Liver (tissue), 9 donors: Measurements from ENCODE around the gene PKD1. TPM values are rescaled to one million over a fixed set of nuclear protein-coding genes. Genes with fewer than 3 reads are reported as not detected.

Experiments
- DNase-seq: peaks from one replicate; pipeline ENCODE4 v3.0.0-alpha.2; 2017; ENCODE audit warnings: low spot score
- H3K27ac ChIP-seq, 2 donors: one replicate each; pipeline ENCODE4 v1.7.0; 2013; ENCODE audit warnings: inconsistent platforms in 2 of 2, low read length in 2 of 2, control low read depth in 1 of 2, low read depth in 1 of 2, mild to moderate bottlenecking in 1 of 2
- H3K27me3 ChIP-seq, 4 donors: one replicate each; pipeline versions ENCODE4 v1.6.1 to v1.7.0; 2013; ENCODE audit warnings: low read length in 3 of 4, inconsistent platforms in 1 of 4, mild to moderate bottlenecking in 1 of 4, moderate library complexity in 1 of 4; ENCODE audit not compliant: control insufficient read depth in 4 of 4, insufficient read depth in 4 of 4
- H3K36me3 ChIP-seq, 4 donors: one replicate each; pipeline versions ENCODE4 v1.6.1 to v1.7.0; 2013; ENCODE audit warnings: low read length in 3 of 4, mild to moderate bottlenecking in 3 of 4, low read depth in 1 of 4, moderate library complexity in 1 of 4; ENCODE audit not compliant: control insufficient read depth in 4 of 4, insufficient read depth in 3 of 4
- H3K4me1 ChIP-seq, 4 donors: one replicate each; pipeline versions ENCODE4 v1.6.1 to v1.7.0; 2013; ENCODE audit warnings: low read length in 3 of 4, mild to moderate bottlenecking in 3 of 4, moderate library complexity in 1 of 4; ENCODE audit not compliant: control insufficient read depth in 4 of 4, insufficient read depth in 4 of 4
- H3K4me3 ChIP-seq, 3 donors: one replicate each; pipeline versions ENCODE4 v1.6.1 to v1.7.0; 2013; ENCODE audit warnings: low read length in 3 of 3, control low read depth in 1 of 3, low read depth in 1 of 3, mild to moderate bottlenecking in 1 of 3
- H3K9ac ChIP-seq, 2 donors: one replicate each; pipeline ENCODE4 v1.7.0; 2013; ENCODE audit warnings: low read length in 2 of 2, mild to moderate bottlenecking in 2 of 2, moderate library complexity in 2 of 2, control low read depth in 1 of 2, low read depth in 1 of 2
- H3K9me3 ChIP-seq, 4 donors: one replicate each; pipeline versions ENCODE4 v1.6.1 to v1.7.0; 2013; ENCODE audit warnings: low read length in 3 of 4; ENCODE audit not compliant: control insufficient read depth in 4 of 4
- EGR1 ChIP-seq, 2 donors: IDR thresholded peaks; 2 replicates each; pipeline ENCODE4 v1.6.1; 2016 to 2018; ENCODE audit warnings: antibody characterized with exemption in 2 of 2, low read depth in 2 of 2
- FOXA1 ChIP-seq: IDR thresholded peaks from 2 replicates; pipeline ENCODE4 v1.6.1; 2016; ENCODE audit warnings: antibody characterized with exemption
- FOXA2 ChIP-seq: IDR thresholded peaks from 2 replicates; pipeline ENCODE4 v1.6.1; 2016; ENCODE audit warnings: antibody characterized with exemption
- GABPA ChIP-seq, 2 donors: IDR thresholded peaks in 1 of 2; conservative IDR thresholded peaks in 1 of 2; 2 replicates each; pipeline ENCODE4 v1.6.1; 2016; ENCODE audit warnings: antibody characterized with exemption in 2 of 2, mild to moderate bottlenecking in 1 of 2, moderate library complexity in 1 of 2
- HNF4A ChIP-seq, 2 donors: conservative IDR thresholded peaks; 2 replicates each; pipeline ENCODE4 v1.6.1; 2016; ENCODE audit warnings: antibody characterized with exemption in 2 of 2, mild to moderate bottlenecking in 2 of 2
- HNF4G ChIP-seq: IDR thresholded peaks from 2 replicates; pipeline ENCODE4 v1.6.1; 2016; ENCODE audit warnings: antibody characterized with exemption
- JUND ChIP-seq, 2 donors: IDR thresholded peaks; 2 replicates each; pipeline ENCODE4 v1.6.1; 2016; ENCODE audit warnings: antibody characterized with exemption in 2 of 2
- NR2F2 ChIP-seq: IDR thresholded peaks from 2 replicates; pipeline ENCODE4 v1.6.1; 2016; ENCODE audit warnings: antibody characterized with exemption
- RAD21 ChIP-seq, 2 donors: IDR thresholded peaks; 2 replicates each; pipeline ENCODE4 v1.6.1; 2016; ENCODE audit warnings: antibody characterized with exemption in 2 of 2, mild to moderate bottlenecking in 2 of 2
- RXRA ChIP-seq, 2 donors: IDR thresholded peaks; 2 replicates each; pipeline ENCODE4 v1.6.1; 2017 to 2018; ENCODE audit warnings: antibody characterized with exemption in 2 of 2, mild to moderate bottlenecking in 1 of 2
- SP1 ChIP-seq: IDR thresholded peaks from 2 replicates; pipeline ENCODE4 v1.6.1; 2018; ENCODE audit warnings: antibody characterized with exemption, mild to moderate bottlenecking
- YY1 ChIP-seq: IDR thresholded peaks from 2 replicates; pipeline ENCODE4 v1.6.1; 2016; ENCODE audit warnings: antibody characterized with exemption, mild to moderate bottlenecking
- WGBS: extraction: QIAGEN DNeasy Blood & Tissue Kit; methylation state at CpG from one replicate; pipeline ENCODE4 v1.1.7; 2013; 5-methylcytosine and 5-hydroxymethylcytosine counted together
- polyA plus RNA-seq, 2 donors: library from polyadenylated mRNA; stranded (reverse) in 1 of 2; unstranded in 1 of 2; fragments of 200-250 nt in 1 of 2; fragments of >200 nt in 1 of 2; fragmentation: Nextera tagmentation in 1 of 2; extraction: Ambion mirVana in 1 of 2; gene quantifications; one replicate each; pipeline versions ENCODE4 v1.2.1 to v1.2.3, GENCODE V29; 2013 to 2015
- total RNA-seq, 2 donors: library from RNA; depleted of rRNA; stranded (reverse); fragments of >200 nt; gene quantifications; one replicate each; pipeline ENCODE4 v1.2.3, GENCODE V29; 2014
- TF ChIP-seq, protein P1 (sequence below): IDR thresholded peaks from 2 replicates; pipeline ENCODE4 v1.6.1; 2016; ENCODE audit warnings: antibody characterized with exemption
- TF ChIP-seq, protein P2 (sequence below): fragments of 150-350 bp; IDR thresholded peaks from 2 replicates; pipeline ENCODE4 v1.5.1; 2017; ENCODE audit warnings: improper control_type of control experiment, low read depth, low read length; ENCODE audit not compliant: missing input control
- TF ChIP-seq, protein P3 (sequence below): IDR thresholded peaks from 2 replicates; pipeline ENCODE4 v1.6.1; 2016; ENCODE audit warnings: antibody characterized with exemption
- TF ChIP-seq, protein P4 (sequence below): IDR thresholded peaks from 2 replicates; pipeline ENCODE4 v1.6.1; 2016; ENCODE audit warnings: antibody characterized with exemption
- TF ChIP-seq, protein P5 (sequence below): IDR thresholded peaks from 2 replicates; pipeline ENCODE4 v1.6.1; 2016; ENCODE audit warnings: antibody characterized with exemption, mild to moderate bottlenecking
- donor health status: healthy.
- donor health status: healthy.
- donor health status: healthy.
- donor health status: healthy.
- donor health status: healthy.

Gene PKD1
- total and polyA plus RNA-seq, 4 donors, result 8.0 to 58.4 (median 25.6) TPM

DNA sequence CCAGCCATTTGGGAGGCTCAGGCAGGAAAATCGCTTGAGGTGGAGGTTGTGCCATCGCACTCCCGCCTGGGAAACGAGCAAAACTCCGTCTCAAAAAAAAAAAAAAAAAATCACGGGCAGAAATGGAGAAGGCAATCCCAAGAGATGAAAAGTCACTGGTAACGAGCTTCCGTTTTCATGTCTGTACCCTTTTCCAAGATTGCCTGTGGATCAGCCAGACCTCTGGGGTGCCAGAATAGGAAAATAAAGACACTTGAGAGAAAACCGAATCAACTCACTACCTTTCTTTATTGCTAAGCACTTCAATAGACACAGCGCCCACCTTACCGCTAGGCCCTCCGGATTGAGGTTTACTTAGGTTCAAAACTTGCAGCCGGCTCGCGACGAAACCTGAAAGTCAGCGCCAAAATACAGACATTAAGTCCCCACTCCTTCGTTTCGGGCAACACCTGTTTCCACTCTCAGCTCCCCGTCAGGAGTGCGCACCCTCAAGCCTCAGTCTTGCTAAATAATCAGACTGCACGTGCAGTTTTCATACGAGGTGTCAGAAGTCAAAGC is 18.9 kb upstream of the PKD1 start:
- WGBS, result 2% methylated on average over 23 of the region's 23 CpGs
- TF ChIP-seq YY1 (no peak), FOXA2 (no peak), HNF4A (conservative IDR thresholded peaks at IDR 0.05) (no peak), NR2F2 (no peak)
- TF ChIP-seq, protein P1, sequence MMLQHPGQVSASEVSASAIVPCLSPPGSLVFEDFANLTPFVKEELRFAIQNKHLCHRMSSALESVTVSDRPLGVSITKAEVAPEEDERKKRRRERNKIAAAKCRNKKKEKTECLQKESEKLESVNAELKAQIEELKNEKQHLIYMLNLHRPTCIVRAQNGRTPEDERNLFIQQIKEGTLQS, result no peak
- TF ChIP-seq, protein P2, sequence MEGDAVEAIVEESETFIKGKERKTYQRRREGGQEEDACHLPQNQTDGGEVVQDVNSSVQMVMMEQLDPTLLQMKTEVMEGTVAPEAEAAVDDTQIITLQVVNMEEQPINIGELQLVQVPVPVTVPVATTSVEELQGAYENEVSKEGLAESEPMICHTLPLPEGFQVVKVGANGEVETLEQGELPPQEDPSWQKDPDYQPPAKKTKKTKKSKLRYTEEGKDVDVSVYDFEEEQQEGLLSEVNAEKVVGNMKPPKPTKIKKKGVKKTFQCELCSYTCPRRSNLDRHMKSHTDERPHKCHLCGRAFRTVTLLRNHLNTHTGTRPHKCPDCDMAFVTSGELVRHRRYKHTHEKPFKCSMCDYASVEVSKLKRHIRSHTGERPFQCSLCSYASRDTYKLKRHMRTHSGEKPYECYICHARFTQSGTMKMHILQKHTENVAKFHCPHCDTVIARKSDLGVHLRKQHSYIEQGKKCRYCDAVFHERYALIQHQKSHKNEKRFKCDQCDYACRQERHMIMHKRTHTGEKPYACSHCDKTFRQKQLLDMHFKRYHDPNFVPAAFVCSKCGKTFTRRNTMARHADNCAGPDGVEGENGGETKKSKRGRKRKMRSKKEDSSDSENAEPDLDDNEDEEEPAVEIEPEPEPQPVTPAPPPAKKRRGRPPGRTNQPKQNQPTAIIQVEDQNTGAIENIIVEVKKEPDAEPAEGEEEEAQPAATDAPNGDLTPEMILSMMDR, result no peak
- TF ChIP-seq, protein P3, sequence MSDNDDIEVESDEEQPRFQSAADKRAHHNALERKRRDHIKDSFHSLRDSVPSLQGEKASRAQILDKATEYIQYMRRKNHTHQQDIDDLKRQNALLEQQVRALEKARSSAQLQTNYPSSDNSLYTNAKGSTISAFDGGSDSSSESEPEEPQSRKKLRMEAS, result no peak
- H3K9ac ChIP-seq, result peak overlapping the region; percentile 88 to 100
- no peaks in the 10 kb centered on the region for H3K9me3 ChIP-seq
- H3K36me3 ChIP-seq, result peaks cover 0 to 5% (median under 1%) of the 10 kb centered on the region in 4 donors
- peaks cover 19 to 91% (median 72%) of the 10 kb centered on the region in 4 donors for H3K4me1 ChIP-seq
- H3K27me3 ChIP-seq, result no peaks in the 10 kb centered on the region
- no peak for DNase-seq
- H3K27ac ChIP-seq, result peak overlapping the region; percentile 78 to 94
- peak overlapping the region; percentile 58 to 99 (median 95) for H3K4me3 ChIP-seq

DNA sequence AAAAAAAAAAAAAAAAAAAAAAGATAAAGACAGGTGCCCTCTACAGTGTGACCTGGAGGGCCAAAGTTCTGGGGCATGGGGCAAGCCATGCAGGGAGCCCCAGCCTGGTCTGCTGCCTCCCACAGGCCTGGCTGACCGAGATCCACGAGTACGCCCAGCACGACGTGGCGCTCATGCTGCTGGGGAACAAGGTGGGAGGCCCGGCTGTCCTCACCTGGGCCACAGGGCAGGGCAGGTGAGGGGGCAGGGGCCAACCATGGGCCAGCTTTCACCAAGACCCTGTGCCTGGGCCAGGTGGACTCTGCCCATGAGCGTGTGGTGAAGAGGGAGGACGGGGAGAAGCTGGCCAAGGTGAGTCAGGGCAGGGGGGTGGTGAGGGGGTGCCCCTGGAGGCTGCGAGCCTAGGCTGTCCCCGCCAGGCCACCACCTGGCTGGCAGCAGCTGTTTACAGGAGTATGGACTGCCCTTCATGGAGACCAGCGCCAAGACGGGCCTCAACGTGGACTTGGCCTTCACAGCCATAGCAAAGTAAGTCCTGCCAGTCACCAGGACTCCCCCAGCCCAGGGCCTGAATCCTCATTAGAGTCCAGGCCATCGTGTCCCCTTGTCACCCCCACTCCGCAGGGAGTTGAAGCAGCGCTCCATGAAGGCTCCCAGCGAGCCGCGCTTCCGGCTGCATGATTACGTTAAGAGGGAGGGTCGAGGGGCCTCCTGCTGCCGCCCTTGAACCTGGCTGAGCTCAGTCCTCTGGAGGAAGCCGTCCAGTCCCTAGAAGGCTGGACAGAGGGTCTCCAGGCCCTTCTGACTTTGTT is 17.2 kb upstream of the PKD1 start:
- Histone ChIP-seq H3K27me3 (no peaks in the 10 kb centered on the region), H3K4me1 (peaks cover 18 to 88% (median 69%) of the 10 kb centered on the region in 4 donors), H3K36me3 (peaks cover 0 to 5% (median under 1%) of the 10 kb centered on the region in 4 donors), H3K4me3 (peak overlapping the region; percentile 58 to 99 (median 95)), H3K9me3 (no peaks in the 10 kb centered on the region), H3K27ac (peak overlapping the region; percentile 78 to 94), H3K9ac (peak overlapping the region; percentile 68 to 100)
- WGBS, result 13% methylated on average over 25 of the region's 25 CpGs
- DNase-seq, result no peak
- no peak for TF ChIP-seq JUND (IDR thresholded peaks at IDR 0.05)
- peak; percentile 23 for TF ChIP-seq YY1
- peak; percentile 81 for TF ChIP-seq HNF4G
- peak in 1 of 2 donors; percentile 38 for TF ChIP-seq EGR1 (IDR thresholded peaks at IDR 0.05; ENCODE audit: low read depth in 2 of 2)
- TF ChIP-seq RXRA (IDR thresholded peaks at IDR 0.05), result peak; percentile 74 to 77
- TF ChIP-seq FOXA1, result peak; percentile 28
- TF ChIP-seq NR2F2, result no peak
- TF ChIP-seq, protein P4, sequence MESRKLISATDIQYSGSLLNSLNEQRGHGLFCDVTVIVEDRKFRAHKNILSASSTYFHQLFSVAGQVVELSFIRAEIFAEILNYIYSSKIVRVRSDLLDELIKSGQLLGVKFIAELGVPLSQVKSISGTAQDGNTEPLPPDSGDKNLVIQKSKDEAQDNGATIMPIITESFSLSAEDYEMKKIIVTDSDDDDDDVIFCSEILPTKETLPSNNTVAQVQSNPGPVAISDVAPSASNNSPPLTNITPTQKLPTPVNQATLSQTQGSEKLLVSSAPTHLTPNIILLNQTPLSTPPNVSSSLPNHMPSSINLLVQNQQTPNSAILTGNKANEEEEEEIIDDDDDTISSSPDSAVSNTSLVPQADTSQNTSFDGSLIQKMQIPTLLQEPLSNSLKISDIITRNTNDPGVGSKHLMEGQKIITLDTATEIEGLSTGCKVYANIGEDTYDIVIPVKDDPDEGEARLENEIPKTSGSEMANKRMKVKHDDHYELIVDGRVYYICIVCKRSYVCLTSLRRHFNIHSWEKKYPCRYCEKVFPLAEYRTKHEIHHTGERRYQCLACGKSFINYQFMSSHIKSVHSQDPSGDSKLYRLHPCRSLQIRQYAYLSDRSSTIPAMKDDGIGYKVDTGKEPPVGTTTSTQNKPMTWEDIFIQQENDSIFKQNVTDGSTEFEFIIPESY, result no peak
- TF ChIP-seq, protein P2, result peak; percentile 3
- TF ChIP-seq, protein P3, result peak; percentile 44
- TF ChIP-seq RAD21 (IDR thresholded peaks at IDR 0.05), result peak in 1 of 2 donors; percentile 35
- peak; percentile 89 to 96 for TF ChIP-seq HNF4A (conservative IDR thresholded peaks at IDR 0.05)
- TF ChIP-seq, protein P1, result no peak
- TF ChIP-seq, protein P5, sequence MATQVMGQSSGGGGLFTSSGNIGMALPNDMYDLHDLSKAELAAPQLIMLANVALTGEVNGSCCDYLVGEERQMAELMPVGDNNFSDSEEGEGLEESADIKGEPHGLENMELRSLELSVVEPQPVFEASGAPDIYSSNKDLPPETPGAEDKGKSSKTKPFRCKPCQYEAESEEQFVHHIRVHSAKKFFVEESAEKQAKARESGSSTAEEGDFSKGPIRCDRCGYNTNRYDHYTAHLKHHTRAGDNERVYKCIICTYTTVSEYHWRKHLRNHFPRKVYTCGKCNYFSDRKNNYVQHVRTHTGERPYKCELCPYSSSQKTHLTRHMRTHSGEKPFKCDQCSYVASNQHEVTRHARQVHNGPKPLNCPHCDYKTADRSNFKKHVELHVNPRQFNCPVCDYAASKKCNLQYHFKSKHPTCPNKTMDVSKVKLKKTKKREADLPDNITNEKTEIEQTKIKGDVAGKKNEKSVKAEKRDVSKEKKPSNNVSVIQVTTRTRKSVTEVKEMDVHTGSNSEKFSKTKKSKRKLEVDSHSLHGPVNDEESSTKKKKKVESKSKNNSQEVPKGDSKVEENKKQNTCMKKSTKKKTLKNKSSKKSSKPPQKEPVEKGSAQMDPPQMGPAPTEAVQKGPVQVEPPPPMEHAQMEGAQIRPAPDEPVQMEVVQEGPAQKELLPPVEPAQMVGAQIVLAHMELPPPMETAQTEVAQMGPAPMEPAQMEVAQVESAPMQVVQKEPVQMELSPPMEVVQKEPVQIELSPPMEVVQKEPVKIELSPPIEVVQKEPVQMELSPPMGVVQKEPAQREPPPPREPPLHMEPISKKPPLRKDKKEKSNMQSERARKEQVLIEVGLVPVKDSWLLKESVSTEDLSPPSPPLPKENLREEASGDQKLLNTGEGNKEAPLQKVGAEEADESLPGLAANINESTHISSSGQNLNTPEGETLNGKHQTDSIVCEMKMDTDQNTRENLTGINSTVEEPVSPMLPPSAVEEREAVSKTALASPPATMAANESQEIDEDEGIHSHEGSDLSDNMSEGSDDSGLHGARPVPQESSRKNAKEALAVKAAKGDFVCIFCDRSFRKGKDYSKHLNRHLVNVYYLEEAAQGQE, result no peak
- TF ChIP-seq GABPA (IDR thresholded peaks at IDR 0.05 in 1 of 2, conservative IDR thresholded peaks at IDR 0.05 in 1 of 2), result peak in 1 of 2 donors; percentile 58
- TF ChIP-seq SP1, result peak; percentile 66
